Measurements from ENCODE around the gene ROPN1L. TPM values are rescaled to one million over a fixed set of nuclear protein-coding genes. Genes with fewer than 3 reads are reported as not detected.

Gene ROPN1L
- total RNA-seq, 1 experiment from 2014 or later, result 0.24 TPM

DNA sequence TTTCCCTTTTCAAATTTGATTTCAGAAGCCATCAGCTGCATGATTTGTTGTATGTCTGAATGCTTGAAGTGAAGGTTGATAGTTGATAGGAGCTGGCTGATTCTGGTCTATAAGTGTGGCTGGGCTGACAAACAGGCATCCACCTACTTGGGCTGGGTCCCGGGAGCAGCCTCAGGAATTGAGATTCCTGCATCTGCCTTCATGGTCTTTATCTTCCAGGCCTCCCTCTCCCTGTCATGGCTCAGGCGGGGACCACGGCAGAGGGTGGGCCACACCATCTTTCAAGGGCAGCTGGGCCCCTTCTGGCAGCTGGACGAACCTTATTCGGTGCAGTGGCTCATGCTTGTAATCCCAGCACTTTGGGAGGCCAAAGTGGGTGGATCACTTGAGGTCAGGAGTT is 55.9 kb downstream of the ROPN1L start:
- Histone ChIP-seq H3K27ac (ENCODE audit: low read depth, low read length, poor library complexity, severe bottlenecking) (no peak overlapping the region), H3K27me3 (replicated peaks; ENCODE audit: insufficient read depth, low read depth, low read length, poor library complexity) (no peaks in the 10 kb centered on the region), H3K36me3 (ENCODE audit: insufficient read depth, low read length, poor library complexity, severe bottlenecking) (no peaks in the 10 kb centered on the region), H3K4me1 (ENCODE audit: insufficient read depth, low read length, poor library complexity, severe bottlenecking) (no peaks in the 10 kb centered on the region), H3K4me3 (ENCODE audit: low read depth, low read length, poor library complexity, severe bottlenecking) (no peak overlapping the region), H3K9me3 (ENCODE audit: low read depth, low read length, poor library complexity, severe bottlenecking) (no peaks in the 10 kb centered on the region)
- intact Hi-C loops (cut with micrococcal nuclease; ENCODE audit: unreplicated experiment), result no loop called here
- TF ChIP-seq, protein P1, sequence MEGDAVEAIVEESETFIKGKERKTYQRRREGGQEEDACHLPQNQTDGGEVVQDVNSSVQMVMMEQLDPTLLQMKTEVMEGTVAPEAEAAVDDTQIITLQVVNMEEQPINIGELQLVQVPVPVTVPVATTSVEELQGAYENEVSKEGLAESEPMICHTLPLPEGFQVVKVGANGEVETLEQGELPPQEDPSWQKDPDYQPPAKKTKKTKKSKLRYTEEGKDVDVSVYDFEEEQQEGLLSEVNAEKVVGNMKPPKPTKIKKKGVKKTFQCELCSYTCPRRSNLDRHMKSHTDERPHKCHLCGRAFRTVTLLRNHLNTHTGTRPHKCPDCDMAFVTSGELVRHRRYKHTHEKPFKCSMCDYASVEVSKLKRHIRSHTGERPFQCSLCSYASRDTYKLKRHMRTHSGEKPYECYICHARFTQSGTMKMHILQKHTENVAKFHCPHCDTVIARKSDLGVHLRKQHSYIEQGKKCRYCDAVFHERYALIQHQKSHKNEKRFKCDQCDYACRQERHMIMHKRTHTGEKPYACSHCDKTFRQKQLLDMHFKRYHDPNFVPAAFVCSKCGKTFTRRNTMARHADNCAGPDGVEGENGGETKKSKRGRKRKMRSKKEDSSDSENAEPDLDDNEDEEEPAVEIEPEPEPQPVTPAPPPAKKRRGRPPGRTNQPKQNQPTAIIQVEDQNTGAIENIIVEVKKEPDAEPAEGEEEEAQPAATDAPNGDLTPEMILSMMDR (conservative IDR thresholded peaks at IDR 0.05; ENCODE audit: low read depth, low read length), result no peak
- no peak for TF ChIP-seq EZH2 (IDR thresholded peaks at IDR 0.05; ENCODE audit: borderline replicate concordance, low read depth, low read length, poor library complexity, severe bottlenecking)
- no peak for DNase-seq (ENCODE audit: low spot score)
- no TSS peak for BruUV-seq (replicated peaks)
- ChIA-PET POLR2A (ENCODE audit: low non-redundant PET) (no interaction called here), CTCF (interaction anchor here (0.6 kb wide), 1 partner anchor 194 kb away, joined by 3 read pairs; no protein-coding TSS in a partner anchor)

DNA sequence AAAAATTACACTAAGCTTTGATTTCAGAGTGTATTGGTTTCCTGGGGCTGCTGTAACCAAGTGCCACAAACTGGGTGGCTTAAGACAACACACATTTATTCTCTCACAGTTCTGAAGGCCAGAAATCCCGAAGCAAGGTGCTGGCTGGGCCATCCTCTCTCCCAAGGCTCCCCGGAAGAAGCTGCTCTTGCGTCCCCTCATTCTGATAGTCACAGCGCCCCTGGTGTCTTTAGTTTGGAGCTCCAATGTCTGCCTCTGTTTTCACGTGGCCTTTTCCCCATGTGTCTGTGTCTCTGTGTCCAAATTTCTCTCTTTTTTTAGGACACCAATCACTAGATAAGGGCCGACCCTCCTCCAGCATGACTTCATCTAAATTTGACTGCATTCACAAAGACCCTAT is 56.7 kb downstream of the ROPN1L start:
- no peak for TF ChIP-seq EZH2 (IDR thresholded peaks at IDR 0.05; ENCODE audit: borderline replicate concordance, low read depth, low read length, poor library complexity, severe bottlenecking)
- TF ChIP-seq, protein P1 (conservative IDR thresholded peaks at IDR 0.05; ENCODE audit: low read depth, low read length), result no peak
- Histone ChIP-seq H3K27me3 (replicated peaks; ENCODE audit: insufficient read depth, low read depth, low read length, poor library complexity) (no peaks in the 10 kb centered on the region), H3K27ac (ENCODE audit: low read depth, low read length, poor library complexity, severe bottlenecking) (no peak overlapping the region), H3K36me3 (ENCODE audit: insufficient read depth, low read length, poor library complexity, severe bottlenecking) (no peaks in the 10 kb centered on the region), H3K4me3 (ENCODE audit: low read depth, low read length, poor library complexity, severe bottlenecking) (no peak overlapping the region), H3K4me1 (ENCODE audit: insufficient read depth, low read length, poor library complexity, severe bottlenecking) (no peaks in the 10 kb centered on the region), H3K9me3 (ENCODE audit: low read depth, low read length, poor library complexity, severe bottlenecking) (no peaks in the 10 kb centered on the region)
- POLR2A ChIA-PET (ENCODE audit: low non-redundant PET), result no interaction called here
- no TSS peak for BruUV-seq (replicated peaks)
- intact Hi-C loops (cut with micrococcal nuclease; ENCODE audit: unreplicated experiment), result no loop called here
- CTCF ChIA-PET, result no interaction called here
- DNase-seq (ENCODE audit: low spot score), result no peak

DNA sequence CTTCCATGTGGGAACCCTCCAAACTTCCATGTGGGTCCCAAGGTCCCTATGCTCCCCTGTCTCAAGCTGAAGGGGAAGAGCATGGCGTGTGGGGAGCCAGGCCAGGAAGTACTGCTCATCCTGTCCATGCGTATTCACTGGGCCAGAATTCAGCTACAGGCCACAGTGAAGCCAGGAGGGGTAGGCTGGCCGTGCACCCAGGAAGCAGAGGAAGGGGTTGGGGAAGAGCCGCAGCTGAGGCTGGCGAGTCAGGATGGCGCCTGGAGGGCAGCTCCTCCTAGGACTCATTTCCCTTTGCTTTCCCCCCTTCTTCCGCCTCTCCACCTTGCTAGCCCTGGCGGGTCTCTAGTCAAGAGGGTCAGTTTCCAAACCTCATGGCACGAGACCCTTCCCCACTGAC is 57.4 kb downstream of the ROPN1L start:
- POLR2A ChIA-PET (ENCODE audit: low non-redundant PET), result no interaction called here
- Histone ChIP-seq H3K4me3 (ENCODE audit: low read depth, low read length, poor library complexity, severe bottlenecking) (no peak overlapping the region), H3K27me3 (replicated peaks; ENCODE audit: insufficient read depth, low read depth, low read length, poor library complexity) (no peaks in the 10 kb centered on the region), H3K4me1 (ENCODE audit: insufficient read depth, low read length, poor library complexity, severe bottlenecking) (no peaks in the 10 kb centered on the region), H3K27ac (ENCODE audit: low read depth, low read length, poor library complexity, severe bottlenecking) (no peak overlapping the region), H3K9me3 (ENCODE audit: low read depth, low read length, poor library complexity, severe bottlenecking) (no peaks in the 10 kb centered on the region), H3K36me3 (ENCODE audit: insufficient read depth, low read length, poor library complexity, severe bottlenecking) (no peaks in the 10 kb centered on the region)
- no TSS peak for BruUV-seq (replicated peaks)
- TF ChIP-seq EZH2 (IDR thresholded peaks at IDR 0.05; ENCODE audit: borderline replicate concordance, low read depth, low read length, poor library complexity, severe bottlenecking), result no peak
- TF ChIP-seq, protein P1 (conservative IDR thresholded peaks at IDR 0.05; ENCODE audit: low read depth, low read length), result no peak
- DNase-seq (ENCODE audit: low spot score), result no peak
- CTCF ChIA-PET, result no interaction called here
- intact Hi-C loops (cut with micrococcal nuclease; ENCODE audit: unreplicated experiment), result no loop called here

Measured in A673 (cell line).